ENCODE results near the gene LPP.

GRCh38 chr3:188683032-188683521, 529.1 kb downstream of the LPP start:
- TF ChIP-seq RAD21 (IDR thresholded peaks at IDR 0.05; ENCODE audit: insufficient read depth, low read depth, low read length) (no peak), REST (IDR thresholded peaks at IDR 0.05; ENCODE audit: low read depth, low read length) (no peak), PBX3 (IDR thresholded peaks at IDR 0.05; ENCODE audit: insufficient replicate concordance, low read depth, low read length) (no peak), CTCF (IDR thresholded peaks at IDR 0.05 in 2 of 3, conservative IDR thresholded peaks at IDR 0.05 in 1 of 3; ENCODE audit: control insufficient read depth in 2 of 3, extremely low read depth in 1 of 3, insufficient read depth in 1 of 3, low read depth in 3 of 3, low read length in 3 of 3) (no peak), CREB1 (IDR thresholded peaks at IDR 0.05; ENCODE audit: low read depth) (no peak), EGR1 (IDR thresholded peaks at IDR 0.05; ENCODE audit: borderline replicate concordance in 1 of 2, low read depth in 2 of 2, low read length in 2 of 2) (no peak), YY1 (IDR thresholded peaks at IDR 0.05; ENCODE audit: low read depth, low read length) (no peak)

Measured in GM12878 (cell line).